Middle frontal gyrus (tissue), 1 donor: Measurements from ENCODE around the gene GRIPAP1.

Experiments
- DNase-seq: peaks from one replicate; pipeline ENCODE4 v3.0.0-alpha.2; 2015; ENCODE audit warnings: low spot score; ENCODE audit errors: extremely low spot score

The GRIPAP1 gene

GRCh38 chrX:48923771-48924170 lies 78.3 kb downstream of the GRIPAP1 start:
- DNase-seq, result no peak
